Bronchial epithelial cell (primary cell): ENCODE data around the gene TRIM72. TPM values are rescaled to one million over a fixed set of nuclear protein-coding genes. Genes with fewer than 3 reads are reported as not detected.
"Not testable (repeated sequence)": the region's sequence is repeated elsewhere in the genome, so short reads cannot be mapped to it uniquely, and the experiment has no call there.

Source experiments
- DNase-seq: peaks from one replicate; pipeline ENCODE4 v3.0.0-alpha.2; 2010; ENCODE audit warnings: low read depth
- FAIRE-seq: peaks from 2 replicates; lab custom pipeline; 2011; peaks lifted over from hg19 to GRCh38; lab: Jason Lieb, UNC
- H3K27me3 ChIP-seq: 2 replicates; pipeline ENCODE4 v1.5.1; 2011; ENCODE audit warnings: low read length; ENCODE audit not compliant: control insufficient read depth, insufficient read depth
- H3K36me3 ChIP-seq: 2 replicates; pipeline ENCODE4 v1.5.1; 2011; ENCODE audit warnings: low read length; ENCODE audit not compliant: control insufficient read depth, insufficient read depth
- H3K4me3 ChIP-seq: 2 replicates; pipeline ENCODE4 v1.5.1; 2011; ENCODE audit warnings: mild to moderate bottlenecking, low read depth, low read length, control low read depth
- CTCF ChIP-seq: IDR thresholded peaks from 2 replicates; pipeline ENCODE4 v1.5.1; 2011; ENCODE audit warnings: mild to moderate bottlenecking, moderate library complexity, low read length, control low read depth, inconsistent platforms; ENCODE audit not compliant: insufficient read depth, severe bottlenecking
- total RNA-seq: library from RNA; depleted of rRNA; stranded (reverse); fragments of >200 nt; gene quantifications from 2 replicates; pipeline ENCODE4 v1.2.1, GENCODE V29; 2014

The TRIM72 gene
- total RNA-seq, 1 donor from 2014 or later = not detected

GRCh38 chr16:31268033-31268365 lies 54.1 kb downstream of the TRIM72 start:
- no peak for FAIRE-seq
- Histone ChIP-seq H3K4me3 (no peak overlapping the region), H3K27me3 (peaks cover 2% of the 10 kb centered on the region)

GRCh38 chr16:31268891-31269290 lies 55.0 kb downstream of the TRIM72 start:
- no peak for TF ChIP-seq CTCF
- FAIRE-seq (no peak), DNase-seq (no peak)
- Histone ChIP-seq H3K27me3 (peaks cover 2% of the 10 kb centered on the region), H3K4me3 (no peak overlapping the region), H3K36me3 (no peaks in the 10 kb centered on the region)

More at GRCh38 chr16:31268033-31268365, 54.1 kb downstream of the TRIM72 start:
- no peaks in the 10 kb centered on the region for H3K36me3 ChIP-seq
- no peak for TF ChIP-seq CTCF
- no peak for DNase-seq

- H3K27me3 ChIP-seq = peaks cover 2% of the 10 kb centered on the region
- DNase-seq (no peak), FAIRE-seq (no peak)
- H3K4me3 ChIP-seq = no peak overlapping the region
- no peaks in the 10 kb centered on the region for H3K36me3 ChIP-seq
- no peak for TF ChIP-seq CTCF
Observed at GRCh38 chr16:31269541-31269940, 55.6 kb downstream of the TRIM72 start.

GRCh38 chr16:31269973-31270372 lies 56.1 kb downstream of the TRIM72 start:
- not testable (repeated sequence) for H3K4me3 ChIP-seq, DNase-seq, FAIRE-seq, H3K36me3 ChIP-seq, H3K27me3 ChIP-seq

GRCh38 chr16:31270795-31271194 lies 56.9 kb downstream of the TRIM72 start:
- FAIRE-seq (no peak), DNase-seq (no peak)
- H3K4me3 ChIP-seq = no peak overlapping the region
- no peaks in the 10 kb centered on the region for H3K36me3 ChIP-seq
- no peak for TF ChIP-seq CTCF
- peaks cover 2% of the 10 kb centered on the region for H3K27me3 ChIP-seq

GRCh38 chr16:31271621-31272190 lies 57.8 kb downstream of the TRIM72 start:
- Histone ChIP-seq H3K27me3 (peaks cover 2% of the 10 kb centered on the region), H3K36me3 (no peaks in the 10 kb centered on the region), H3K4me3 (no peak overlapping the region)
- no peak for DNase-seq
- FAIRE-seq = no peak
- no peak for TF ChIP-seq CTCF
